ENCODE data around the gene CDH4. TPM values are rescaled to one million over a fixed set of nuclear protein-coding genes. Genes with fewer than 3 reads are reported as not detected.

Gene CDH4
- total RNA-seq, 2 donors from 2014 or later = 0.07 to 0.94 TPM

GRCh38 chr20:61279621-61280150 is 27.6 kb downstream of the CDH4 start:
- Histone ChIP-seq H3K27ac (no peak overlapping the region), H3K36me3 (no peaks in the 10 kb centered on the region), H3K4me3 (no peak overlapping the region), H3K27me3 (no peaks in the 10 kb centered on the region), H3K4me1 (no peaks in the 10 kb centered on the region), H3K9me3 (no peaks in the 10 kb centered on the region)
- no peak for TF ChIP-seq CTCF (IDR thresholded peaks at IDR 0.05)
- no peak for DNase-seq (ENCODE audit: low spot score)

- no peaks in the 10 kb centered on the region for H3K9me3 ChIP-seq
- no peaks in the 10 kb centered on the region for H3K36me3 ChIP-seq
- H3K4me3 ChIP-seq = no peak overlapping the region
- H3K27me3 ChIP-seq = no peaks in the 10 kb centered on the region
- no peaks in the 10 kb centered on the region for H3K4me1 ChIP-seq
- H3K27ac ChIP-seq = no peak overlapping the region
- no peak for DNase-seq (ENCODE audit: low spot score)
- no peak for TF ChIP-seq CTCF (IDR thresholded peaks at IDR 0.05)
Measured at GRCh38 chr20:61280217-61280980, 28.3 kb downstream of the CDH4 start.

GRCh38 chr20:61281286-61281795 is 29.3 kb downstream of the CDH4 start:
- Histone ChIP-seq H3K9me3 (no peaks in the 10 kb centered on the region), H3K4me1 (no peaks in the 10 kb centered on the region), H3K36me3 (no peaks in the 10 kb centered on the region), H3K4me3 (no peak overlapping the region), H3K27me3 (no peaks in the 10 kb centered on the region), H3K27ac (no peak overlapping the region)
- DNase-seq (ENCODE audit: low spot score) = no peak
- TF ChIP-seq CTCF (IDR thresholded peaks at IDR 0.05) = no peak

GRCh38 chr20:61284752-61285151 is 32.7 kb downstream of the CDH4 start:
- H3K27me3 ChIP-seq = no peaks in the 10 kb centered on the region
- DNase-seq (ENCODE audit: low spot score) = no peak
- H3K4me3 ChIP-seq = no peak overlapping the region
- H3K27ac ChIP-seq = no peak overlapping the region
- H3K4me1 ChIP-seq = no peaks in the 10 kb centered on the region
- TF ChIP-seq CTCF (IDR thresholded peaks at IDR 0.05) = no peak
- H3K36me3 ChIP-seq = no peaks in the 10 kb centered on the region
- H3K9me3 ChIP-seq = no peaks in the 10 kb centered on the region

GRCh38 chr20:61285152-61285645 is 33.1 kb downstream of the CDH4 start:
- Histone ChIP-seq H3K27ac (no peak overlapping the region), H3K27me3 (no peaks in the 10 kb centered on the region), H3K4me3 (no peak overlapping the region), H3K36me3 (no peaks in the 10 kb centered on the region), H3K9me3 (no peaks in the 10 kb centered on the region), H3K4me1 (no peaks in the 10 kb centered on the region)
- DNase-seq (ENCODE audit: low spot score) = no peak
- TF ChIP-seq CTCF (IDR thresholded peaks at IDR 0.05) = no peak
